ENCODE data around the gene RAB4A. TPM values are rescaled to one million over a fixed set of nuclear protein-coding genes. Genes with fewer than 3 reads are reported as not detected.

The RAB4A gene
- total RNA-seq, 1 experiment from 2014 or later, result 98.9 TPM

DNA sequence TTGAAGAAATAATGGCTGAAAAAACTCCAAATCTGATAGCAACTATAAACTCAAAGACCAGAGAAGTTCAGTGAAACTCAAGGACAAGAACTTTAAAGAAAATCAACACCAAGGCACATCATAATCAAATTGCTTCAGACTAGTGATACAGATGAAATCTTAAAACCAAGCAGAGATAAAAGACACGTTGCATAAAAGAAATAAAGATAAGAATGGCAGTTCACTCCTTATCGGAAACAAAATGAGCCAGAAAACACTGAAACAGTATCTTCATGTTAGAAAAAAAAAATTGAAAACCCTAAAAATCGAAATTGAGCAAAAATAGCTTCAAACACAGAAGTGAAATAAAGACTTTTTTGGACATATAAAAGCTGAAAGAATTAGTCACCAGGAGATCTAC lies 4.6 kb upstream of the RAB4A start:
- no peaks in the 10 kb centered on the region for H3K27me3 Mint-ChIP-seq (ENCODE audit: insufficient read depth, unreplicated experiment)
- no peak for TF ChIP-seq CTCF (IDR thresholded peaks at IDR 0.05; ENCODE audit: insufficient read depth in 1 of 2, low read depth in 1 of 2, low read length in 1 of 2, severe bottlenecking in 1 of 2, unreplicated experiment in 1 of 2)
- no peak overlapping the region for H3K4me3 Mint-ChIP-seq (ENCODE audit: unreplicated experiment)
- H3K36me3 Mint-ChIP-seq (ENCODE audit: insufficient read depth, unreplicated experiment), result peaks cover 2% of the 10 kb centered on the region
- no peak for DNase-seq
- H3K9me3 ChIP-seq, result no peaks in the 10 kb centered on the region; the same call in 1 of the 2 replicates
- ChIA-PET CTCF (no interaction called here), POLR2A (no interaction called here)
- no peaks in the 10 kb centered on the region for H3K27me3 ChIP-seq (replicated peaks; ENCODE audit: control insufficient read depth, insufficient read depth, low read length)
- peaks cover 1% of the 10 kb centered on the region; the same call in 1 of the 2 replicates for H3K36me3 ChIP-seq (ENCODE audit: control insufficient read depth, insufficient read depth, low read length)
- intact Hi-C loops (cut with micrococcal nuclease; ENCODE audit: unreplicated experiment), result no loop called here
- no peak overlapping the region for H3K27ac Mint-ChIP-seq (ENCODE audit: unreplicated experiment)
- H3K9me3 Mint-ChIP-seq (ENCODE audit: unreplicated experiment), result no peaks in the 10 kb centered on the region
- no peaks in the 10 kb centered on the region for H3K4me1 Mint-ChIP-seq (ENCODE audit: low read depth, unreplicated experiment)
- no TSS peak for BruUV-seq (replicated peaks)
- no peak overlapping the region for H3K4me3 ChIP-seq (ENCODE audit: low read depth, low read length)
- H3K4me1 ChIP-seq, result 0 out of 2 replicates have a peak, but pooled peaks cover 3% of the 10 kb centered on the region

- intact Hi-C loops (cut with micrococcal nuclease; ENCODE audit: unreplicated experiment), result no loop called here
- CTCF ChIA-PET, result no interaction called here
These were observed 3.9 kb upstream of the RAB4A start for GRCh38 chr1:229266832-229267500.

DNA sequence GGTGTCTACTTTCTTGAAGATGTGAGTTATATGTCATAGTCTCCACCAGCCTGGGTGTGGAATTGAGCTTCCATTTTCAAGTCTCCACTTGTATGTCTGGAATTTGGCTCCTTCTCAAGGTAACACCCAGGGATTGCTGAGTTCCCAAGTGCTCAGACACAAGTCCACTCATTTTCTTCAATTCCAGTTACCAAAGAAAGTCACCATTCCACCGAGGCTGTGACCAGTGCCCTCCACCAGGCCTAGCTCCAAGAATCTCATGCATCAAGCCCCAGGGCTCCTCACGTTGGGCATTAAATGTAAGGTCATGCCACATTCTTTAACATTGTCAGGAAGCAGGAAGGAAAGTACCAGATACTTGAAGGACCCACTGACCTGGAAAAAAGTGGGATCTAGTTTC lies 2.4 kb upstream of the RAB4A start:
- no peaks in the 10 kb centered on the region for H3K9me3 ChIP-seq
- Mint-ChIP-seq H3K27ac (ENCODE audit: unreplicated experiment) (no peak overlapping the region), H3K27me3 (ENCODE audit: insufficient read depth, unreplicated experiment) (no peaks in the 10 kb centered on the region), H3K9me3 (ENCODE audit: unreplicated experiment) (no peaks in the 10 kb centered on the region), H3K4me3 (ENCODE audit: unreplicated experiment) (no peak overlapping the region), H3K36me3 (ENCODE audit: insufficient read depth, unreplicated experiment) (peaks cover 11% of the 10 kb centered on the region), H3K4me1 (ENCODE audit: low read depth, unreplicated experiment) (peaks cover 10% of the 10 kb centered on the region)
- H3K36me3 ChIP-seq (ENCODE audit: control insufficient read depth, insufficient read depth, low read length), result peaks cover 1% of the 10 kb centered on the region; the same call in 1 of the 2 replicates
- TF ChIP-seq CTCF (IDR thresholded peaks at IDR 0.05; ENCODE audit: insufficient read depth in 1 of 2, low read depth in 1 of 2, low read length in 1 of 2, severe bottlenecking in 1 of 2, unreplicated experiment in 1 of 2), result no peak
- no peaks in the 10 kb centered on the region for H3K27me3 ChIP-seq (replicated peaks; ENCODE audit: control insufficient read depth, insufficient read depth, low read length)
- intact Hi-C loops (cut with micrococcal nuclease; ENCODE audit: unreplicated experiment), result no loop called here
- no TSS peak for BruUV-seq (replicated peaks)
- ChIA-PET POLR2A (interaction anchor here (1.0 kb wide), 1 partner anchor 29 kb away, joined by 3 read pairs; no protein-coding TSS in a partner anchor), CTCF (no interaction called here)
- no peak overlapping the region for H3K4me3 ChIP-seq (ENCODE audit: low read depth, low read length)
- DNase-seq, result no peak
- H3K4me1 ChIP-seq, result peaks cover 17% of the 10 kb centered on the region

More at GRCh38 chr1:229266832-229267500, 3.9 kb upstream of the RAB4A start:
- DNase-seq, result no peak
- H3K4me3 Mint-ChIP-seq (ENCODE audit: unreplicated experiment), result no peak overlapping the region
- H3K4me1 Mint-ChIP-seq (ENCODE audit: low read depth, unreplicated experiment), result no peaks in the 10 kb centered on the region
- 0 out of 2 replicates have a peak, but pooled peaks cover 3% of the 10 kb centered on the region for H3K4me1 ChIP-seq
- POLR2A ChIA-PET, result no interaction called here
- no peak overlapping the region for H3K4me3 ChIP-seq (ENCODE audit: low read depth, low read length)
- no TSS peak for BruUV-seq (replicated peaks)
- no peaks in the 10 kb centered on the region for H3K9me3 ChIP-seq
- H3K27me3 ChIP-seq (replicated peaks; ENCODE audit: control insufficient read depth, insufficient read depth, low read length), result no peaks in the 10 kb centered on the region
- H3K9me3 Mint-ChIP-seq (ENCODE audit: unreplicated experiment), result no peaks in the 10 kb centered on the region
- TF ChIP-seq CTCF (IDR thresholded peaks at IDR 0.05; ENCODE audit: insufficient read depth in 1 of 2, low read depth in 1 of 2, low read length in 1 of 2, severe bottlenecking in 1 of 2, unreplicated experiment in 1 of 2), result no peak
- peaks cover 1% of the 10 kb centered on the region; the same call in 1 of the 2 replicates for H3K36me3 ChIP-seq (ENCODE audit: control insufficient read depth, insufficient read depth, low read length)
- H3K27ac Mint-ChIP-seq (ENCODE audit: unreplicated experiment), result no peak overlapping the region
- H3K27me3 Mint-ChIP-seq (ENCODE audit: insufficient read depth, unreplicated experiment), result no peaks in the 10 kb centered on the region
- H3K36me3 Mint-ChIP-seq (ENCODE audit: insufficient read depth, unreplicated experiment), result peaks cover 9% of the 10 kb centered on the region
